Activated naive CD8-positive, alpha-beta T cell treated with anti-CD3 and anti-CD28 coated beads, Interleukin-2, amount 10 ng/mL, durations not matched to agents 7 days and 5 days (primary cell): ENCODE results near the gene QRICH2. TPM values are rescaled to one million over a fixed set of nuclear protein-coding genes. Genes with fewer than 3 reads are reported as not detected.
"Not testable (repeated sequence)": the region's sequence is repeated elsewhere in the genome, so short reads cannot be mapped to it uniquely, and the experiment has no call there.

Source experiments
- ATAC-seq: fragments of 150-1000 bp; cut with Tn5 transposase; one replicate; pipeline ENCODE4 v1.10.0; 2021; ENCODE audit warnings: low read depth, moderate library complexity
- POLR2A ChIA-PET: fragments of 350-600 bp; sonication (Branson Sonifier 250); formaldehyde crosslinking; loops from one replicate; lab custom pipeline; 2021; ENCODE audit warnings: antibody characterized with exemption; lab: Charles Lee
- DNase-seq: peaks from one replicate; pipeline ENCODE4 v3.0.0; 2021
- H3K27ac Mint-ChIP-seq: one replicate; pipeline ENCODE4 v1.8.0; 2022; ENCODE audit warnings: mild to moderate bottlenecking, mixed read lengths
- H3K27me3 Mint-ChIP-seq: one replicate; pipeline ENCODE4 v1.8.0; 2022; ENCODE audit warnings: mild to moderate bottlenecking, moderate library complexity, mixed read lengths
- H3K36me3 Mint-ChIP-seq: one replicate; pipeline ENCODE4 v1.8.0; 2021; ENCODE audit warnings: mild to moderate bottlenecking, mixed read lengths
- H3K4me1 Mint-ChIP-seq: one replicate; pipeline ENCODE4 v1.8.0; 2021; ENCODE audit warnings: mixed read lengths
- H3K4me3 Mint-ChIP-seq: one replicate; pipeline ENCODE4 v1.8.0; 2022; ENCODE audit warnings: mild to moderate bottlenecking, moderate library complexity, mixed read lengths
- H3K9me3 Mint-ChIP-seq: one replicate; pipeline ENCODE4 v1.8.0; 2021; ENCODE audit warnings: mixed read lengths
- total RNA-seq, 2 experiments: library from RNA; stranded (reverse); gene quantifications; one replicate each; pipeline ENCODE4 v1.2.3, GENCODE V29; 2021

QRICH2 gene, protein sequence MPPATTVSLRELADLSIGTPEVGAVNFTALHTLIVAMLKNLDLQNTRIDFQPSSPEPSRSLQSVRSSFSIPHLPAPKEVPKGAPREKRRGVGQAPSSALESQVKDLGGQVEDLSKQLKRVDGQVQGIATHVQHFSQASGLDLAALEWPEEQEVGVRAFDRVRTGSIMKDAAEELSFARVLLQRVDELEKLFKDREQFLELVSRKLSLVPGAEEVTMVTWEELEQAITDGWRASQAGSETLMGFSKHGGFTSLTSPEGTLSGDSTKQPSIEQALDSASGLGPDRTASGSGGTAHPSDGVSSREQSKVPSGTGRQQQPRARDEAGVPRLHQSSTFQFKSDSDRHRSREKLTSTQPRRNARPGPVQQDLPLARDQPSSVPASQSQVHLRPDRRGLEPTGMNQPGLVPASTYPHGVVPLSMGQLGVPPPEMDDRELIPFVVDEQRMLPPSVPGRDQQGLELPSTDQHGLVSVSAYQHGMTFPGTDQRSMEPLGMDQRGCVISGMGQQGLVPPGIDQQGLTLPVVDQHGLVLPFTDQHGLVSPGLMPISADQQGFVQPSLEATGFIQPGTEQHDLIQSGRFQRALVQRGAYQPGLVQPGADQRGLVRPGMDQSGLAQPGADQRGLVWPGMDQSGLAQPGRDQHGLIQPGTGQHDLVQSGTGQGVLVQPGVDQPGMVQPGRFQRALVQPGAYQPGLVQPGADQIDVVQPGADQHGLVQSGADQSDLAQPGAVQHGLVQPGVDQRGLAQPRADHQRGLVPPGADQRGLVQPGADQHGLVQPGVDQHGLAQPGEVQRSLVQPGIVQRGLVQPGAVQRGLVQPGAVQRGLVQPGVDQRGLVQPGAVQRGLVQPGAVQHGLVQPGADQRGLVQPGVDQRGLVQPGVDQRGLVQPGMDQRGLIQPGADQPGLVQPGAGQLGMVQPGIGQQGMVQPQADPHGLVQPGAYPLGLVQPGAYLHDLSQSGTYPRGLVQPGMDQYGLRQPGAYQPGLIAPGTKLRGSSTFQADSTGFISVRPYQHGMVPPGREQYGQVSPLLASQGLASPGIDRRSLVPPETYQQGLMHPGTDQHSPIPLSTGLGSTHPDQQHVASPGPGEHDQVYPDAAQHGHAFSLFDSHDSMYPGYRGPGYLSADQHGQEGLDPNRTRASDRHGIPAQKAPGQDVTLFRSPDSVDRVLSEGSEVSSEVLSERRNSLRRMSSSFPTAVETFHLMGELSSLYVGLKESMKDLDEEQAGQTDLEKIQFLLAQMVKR (N-terminal part only)
- 1 to 10 TPM; 3.7 to 4.7 TPM for total RNA-seq

- no peaks in the 10 kb centered on the region for H3K9me3 Mint-ChIP-seq
- no peak for ATAC-seq
These were observed at the start of gene QRICH2 for GRCh38 chr17:76307966-76308338. QRICH2 (minus strand) TSS chr17:76308276; CDS start chr17:76307998, 278 bp downstream.

GRCh38 chr17:76357597-76358158, 49.6 kb upstream of the QRICH2 start:
- Mint-ChIP-seq H3K27ac (no peak overlapping the region), H3K4me1 (peaks cover 8% of the 10 kb centered on the region), H3K36me3 (no peaks in the 10 kb centered on the region), H3K27me3 (peaks cover 16% of the 10 kb centered on the region), H3K9me3 (no peaks in the 10 kb centered on the region), H3K4me3 (no peak overlapping the region)
- POLR2A ChIA-PET, result interaction anchor here (0.6 kb wide), 1 partner anchor 12 kb away, joined by 6 read pairs; no protein-coding TSS in a partner anchor
- DNase-seq (no peak), ATAC-seq (no peak)

More at GRCh38 chr17:76307966-76308338, at the start of gene QRICH2:
- Mint-ChIP-seq H3K27ac (no peak within 1 kb of the TSS), H3K36me3 (peaks cover 12% of the 10 kb centered on the region), H3K4me1 (peaks cover 3% of the 10 kb centered on the region), H3K27me3 (no peaks in the 10 kb centered on the region), H3K4me3 (no peak within 1 kb of the TSS)
- no peak for DNase-seq
- POLR2A ChIA-PET, result no interaction called here

DNA sequence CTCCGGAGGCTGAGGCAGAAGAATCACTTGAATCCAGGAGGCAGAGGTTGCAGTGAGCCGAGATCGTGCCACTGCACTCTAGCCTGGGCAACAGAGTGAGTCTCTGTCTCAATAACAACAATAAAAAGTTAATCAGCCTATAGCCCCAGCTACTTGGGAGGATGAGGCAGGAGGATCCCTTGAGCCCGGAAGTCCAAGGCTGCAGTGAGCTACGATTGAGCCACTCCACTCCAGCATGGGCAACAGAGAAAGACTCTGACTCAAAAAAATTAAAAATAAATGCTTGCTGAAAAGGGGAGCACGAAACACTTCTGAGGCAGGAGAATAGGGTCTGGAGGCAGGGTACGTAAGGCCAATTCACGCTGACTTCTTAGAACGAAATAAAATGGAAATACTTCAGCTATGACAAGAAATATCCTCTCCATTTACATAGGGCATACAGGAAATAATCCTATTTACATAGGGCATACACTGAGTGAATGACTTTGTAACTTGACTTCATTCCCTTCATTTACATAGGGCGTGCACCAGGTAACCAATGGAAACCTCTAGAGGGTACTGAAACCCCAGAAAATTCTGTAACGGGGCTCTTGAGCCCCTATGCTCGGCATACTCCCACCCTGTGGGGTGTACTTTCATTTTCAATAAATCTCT, 48.9 kb upstream of the QRICH2 start:
- POLR2A ChIA-PET, result no interaction called here
- H3K27ac Mint-ChIP-seq, result no peak overlapping the region
- H3K27me3 Mint-ChIP-seq, result peaks cover 11% of the 10 kb centered on the region
- DNase-seq, result no peak
- no peak for ATAC-seq
- H3K4me1 Mint-ChIP-seq, result peaks cover 13% of the 10 kb centered on the region
- H3K9me3 Mint-ChIP-seq, result no peaks in the 10 kb centered on the region
- H3K4me3 Mint-ChIP-seq, result no peak overlapping the region
- peaks cover 1% of the 10 kb centered on the region for H3K36me3 Mint-ChIP-seq

- Mint-ChIP-seq H3K4me3 (peak overlapping the region; percentile 96), H3K27me3 (peaks cover 5% of the 10 kb centered on the region), H3K4me1 (peaks cover 17% of the 10 kb centered on the region), H3K9me3 (no peaks in the 10 kb centered on the region), H3K36me3 (peaks cover 5% of the 10 kb centered on the region), H3K27ac (peak overlapping the region; percentile 78)
- ATAC-seq, result no peak
- POLR2A ChIA-PET, result interaction anchor here (1.0 to 3.7 kb wide), 3 partner anchors 11 to 138 kb away, joined by 5 to 63 read pairs (median 6); partner anchors contain the start of gene SPHK1
- no peak for DNase-seq
These were observed 46.8 kb upstream of the QRICH2 start for GRCh38 chr17:76354747-76355310.

DNA sequence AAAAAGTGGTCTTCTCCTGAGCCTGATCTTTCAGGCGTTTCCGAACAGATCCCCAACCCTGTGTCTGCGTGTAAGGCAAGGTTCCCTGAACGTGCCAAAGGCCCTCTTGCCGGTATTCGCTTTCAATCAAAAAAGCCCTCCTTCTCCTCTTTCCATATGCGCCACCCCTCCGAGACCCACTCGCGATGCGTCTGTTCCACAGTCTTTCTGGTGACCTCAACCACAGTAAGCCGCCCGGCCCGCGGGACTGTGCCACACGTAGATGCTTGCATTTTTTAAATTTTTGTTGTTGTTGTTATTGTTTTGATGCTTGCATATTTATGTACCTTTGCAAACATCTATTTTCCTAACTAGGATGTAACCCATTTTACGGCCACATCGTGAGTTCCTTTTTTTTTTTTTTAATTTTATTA, 46.2 kb upstream of the QRICH2 start:
- ATAC-seq (no peak), DNase-seq (no peak)
- Mint-ChIP-seq H3K36me3 (peaks cover 5% of the 10 kb centered on the region), H3K27ac (peak overlapping the region; percentile 99), H3K4me3 (peak overlapping the region; percentile 96), H3K9me3 (no peaks in the 10 kb centered on the region), H3K4me1 (peaks cover 17% of the 10 kb centered on the region), H3K27me3 (peaks cover 5% of the 10 kb centered on the region)
- POLR2A ChIA-PET, result interaction anchor here (1.0 to 3.7 kb wide), 3 partner anchors 30 to 209 kb away, joined by 3 to 63 read pairs (median 6); partner anchors contain the start of gene SPHK1

DNA sequence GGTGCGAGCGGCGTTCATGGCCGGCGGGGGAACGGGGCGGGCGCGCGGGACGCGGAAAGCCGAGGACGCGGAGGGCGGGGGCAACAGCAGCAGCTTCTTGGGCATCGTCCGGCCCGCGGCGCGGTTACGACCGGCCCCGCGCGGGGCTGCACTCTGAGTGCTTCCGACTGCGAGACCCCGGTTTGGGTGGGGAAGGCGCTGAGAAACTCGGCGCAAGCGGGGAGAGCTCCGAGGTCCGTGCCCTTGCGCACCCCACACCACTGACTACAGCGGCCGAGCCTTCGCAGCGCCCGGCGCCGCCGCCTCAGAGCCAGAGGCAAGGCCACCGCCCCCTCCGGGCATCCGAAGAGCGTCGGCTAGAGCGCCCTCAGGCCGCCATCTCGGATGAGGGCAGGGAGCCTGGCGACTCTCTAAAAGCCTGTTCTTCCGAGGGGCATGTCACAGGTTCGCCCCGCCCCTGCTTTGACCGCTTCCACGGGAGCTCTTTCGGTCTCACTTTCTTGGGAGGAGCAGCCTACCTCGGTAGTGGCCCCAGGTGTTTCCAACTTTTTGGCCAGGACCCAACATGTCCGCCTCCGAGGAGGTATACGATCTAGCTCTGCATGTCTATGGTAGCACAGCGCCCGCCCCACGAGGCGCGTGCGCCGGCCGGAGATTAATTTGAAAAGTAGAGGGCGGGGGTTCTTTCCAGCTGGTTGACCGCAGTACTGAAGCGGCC, 45.7 kb upstream of the QRICH2 start, which contains the start of gene PRPSAP1:
TSS of gene PRPSAP1 (minus strand) at position 318 of the 718 bp plus-strand sequence. CDS start at position 105, 213 bp downstream.
- peak within 1 kb of the TSS; percentile 96 for H3K4me3 Mint-ChIP-seq
- no peaks in the 10 kb centered on the region for H3K9me3 Mint-ChIP-seq
- H3K27ac Mint-ChIP-seq, result peak within 1 kb of the TSS; percentile 99
- POLR2A ChIA-PET, result interaction anchor here (0.5 to 3.7 kb wide), 13 partner anchors 12 to 574 kb away, joined by 3 to 63 read pairs (median 4); partner anchors contain the start of genes EXOC7, FBF1 and SPHK1
- H3K36me3 Mint-ChIP-seq, result peaks cover 5% of the 10 kb centered on the region
- peak; percentile 94 for ATAC-seq
- peaks cover 5% of the 10 kb centered on the region for H3K27me3 Mint-ChIP-seq
- peak; percentile 89 for DNase-seq
- peaks cover 17% of the 10 kb centered on the region for H3K4me1 Mint-ChIP-seq

DNA sequence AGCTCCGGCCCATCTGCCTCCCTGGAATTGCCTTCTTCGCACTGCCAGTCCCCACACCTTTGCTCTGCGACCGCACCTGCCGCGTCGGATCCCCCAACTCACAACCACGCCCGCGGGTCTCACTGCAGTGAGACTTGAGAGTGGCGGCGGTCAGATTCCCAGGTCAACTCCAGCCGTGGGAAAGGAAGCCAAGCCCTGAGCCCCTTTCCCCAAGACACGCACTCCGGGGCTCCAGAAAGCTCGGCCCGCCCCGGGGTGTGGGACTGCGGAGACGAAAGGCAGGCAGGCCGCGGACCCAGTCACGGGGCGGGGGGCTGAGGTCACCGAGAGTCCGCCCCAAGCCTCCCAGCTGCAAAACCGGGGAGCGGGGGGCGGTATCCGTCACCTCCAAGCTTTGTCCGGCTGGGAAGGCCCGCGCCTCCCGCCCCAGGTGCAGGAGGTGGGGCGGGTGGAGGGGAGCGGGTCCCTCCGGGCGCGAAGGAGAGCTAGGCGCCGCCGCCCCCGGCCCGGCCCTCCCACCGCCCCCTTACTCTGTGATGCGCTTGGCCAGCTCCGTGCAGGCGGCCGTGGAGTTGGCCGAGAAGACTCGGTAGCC, 45.0 kb upstream of the QRICH2 start:
- DNase-seq, result no peak
- H3K27me3 Mint-ChIP-seq, result peaks cover 5% of the 10 kb centered on the region
- peaks cover 17% of the 10 kb centered on the region for H3K4me1 Mint-ChIP-seq
- peak overlapping the region; percentile 99 for H3K27ac Mint-ChIP-seq
- H3K4me3 Mint-ChIP-seq, result peak overlapping the region; percentile 96
- POLR2A ChIA-PET, result interaction anchor here (0.5 to 3.7 kb wide), 14 partner anchors 9 to 573 kb away, joined by 3 to 63 read pairs (median 4); partner anchors contain the start of genes EXOC7, FBF1 and SPHK1
- H3K9me3 Mint-ChIP-seq, result no peaks in the 10 kb centered on the region
- peak; percentile 4 for ATAC-seq
- peaks cover 5% of the 10 kb centered on the region for H3K36me3 Mint-ChIP-seq

DNA sequence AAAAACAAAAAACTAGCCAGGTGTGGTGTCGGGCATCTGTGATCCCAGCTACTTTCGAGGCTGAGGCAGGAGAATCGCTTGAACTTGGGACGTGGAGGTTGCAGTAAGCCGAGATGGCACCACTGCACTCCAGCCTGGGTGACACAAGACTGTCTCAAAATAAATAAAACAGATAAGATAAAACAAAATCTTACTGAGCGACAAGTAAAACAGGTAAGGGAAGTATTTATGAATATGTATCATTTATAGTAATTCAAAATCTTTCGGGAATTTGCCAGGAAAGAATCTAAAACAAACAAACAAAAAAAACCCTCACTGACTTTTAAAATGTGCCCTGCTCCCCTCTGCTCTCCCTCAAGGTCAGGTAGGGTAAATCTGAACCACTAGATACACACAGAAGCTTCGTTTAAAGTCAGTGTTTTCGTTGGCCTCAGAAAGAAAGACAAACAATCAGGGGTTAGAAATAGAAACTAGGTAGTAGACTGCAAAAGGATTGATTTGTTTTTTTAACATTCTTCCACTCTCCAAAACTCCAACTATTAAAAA, 43.5 kb upstream of the QRICH2 start:
- Mint-ChIP-seq H3K27me3 (peaks cover under 1% of the 10 kb centered on the region), H3K4me1 (peaks cover 14% of the 10 kb centered on the region), H3K4me3 (peak overlapping the region; percentile 96), H3K9me3 (no peaks in the 10 kb centered on the region), H3K27ac (peak overlapping the region; percentile 7), H3K36me3 (peaks cover 12% of the 10 kb centered on the region)
- DNase-seq (no peak), ATAC-seq (no peak)
- POLR2A ChIA-PET, result interaction anchor here (1.7 kb wide), 1 partner anchor 11 kb away, joined by 6 read pairs; no protein-coding TSS in a partner anchor

- ATAC-seq, result no peak
- POLR2A ChIA-PET, result no interaction called here
- H3K36me3 Mint-ChIP-seq, result peaks cover 18% of the 10 kb centered on the region
- DNase-seq, result no peak
- H3K4me3 Mint-ChIP-seq, result no peak overlapping the region
- peaks cover 14% of the 10 kb centered on the region for H3K4me1 Mint-ChIP-seq
- H3K27me3 Mint-ChIP-seq, result no peaks in the 10 kb centered on the region
- H3K27ac Mint-ChIP-seq, result no peak overlapping the region
- H3K9me3 Mint-ChIP-seq, result no peaks in the 10 kb centered on the region
These were observed 42.4 kb upstream of the QRICH2 start for GRCh38 chr17:76350463-76350862.

DNA sequence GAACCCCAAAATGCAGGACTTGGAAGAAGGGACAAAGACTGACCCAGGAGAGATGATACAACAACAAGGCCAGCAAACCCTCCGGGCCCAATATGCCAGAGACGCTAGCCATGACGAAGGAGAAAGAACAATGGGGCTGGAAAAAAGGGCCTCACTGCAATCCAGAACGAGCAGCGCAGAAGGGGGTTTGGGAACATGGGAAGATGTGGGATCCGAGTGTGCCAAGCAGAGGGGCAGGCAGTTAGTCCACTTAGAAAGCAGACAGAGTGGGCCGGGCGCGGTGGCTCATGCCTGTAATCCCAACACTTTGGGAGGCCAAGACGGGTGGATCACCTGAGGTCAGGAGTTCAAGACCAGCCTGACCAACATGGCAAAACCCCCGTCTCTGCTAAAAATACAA, 38.9 kb upstream of the QRICH2 start:
- H3K9me3 Mint-ChIP-seq, H3K27me3 Mint-ChIP-seq, H3K4me1 Mint-ChIP-seq, ATAC-seq, H3K4me3 Mint-ChIP-seq, DNase-seq, H3K27ac Mint-ChIP-seq, POLR2A ChIA-PET: not testable (repeated sequence)
- peaks cover 19% of the 10 kb centered on the region for H3K36me3 Mint-ChIP-seq
